PFSK-1 (cell line): ENCODE measurements around the gene CXCR4.

Experiments used
- FOXP2 ChIP-seq: optimal IDR thresholded peaks from 2 replicates; pipeline ENCODE3; 2011; ENCODE audit warnings: borderline replicate concordance, control low read depth, inconsistent platforms; ENCODE audit not compliant: insufficient read depth; ENCODE audit errors: extremely low read length, extremely low read depth
- POLR2AphosphoS5 ChIP-seq: IDR thresholded peaks from 2 replicates; pipeline ENCODE4 v1.6.1; 2012; ENCODE audit warnings: low read depth, mild to moderate bottlenecking, control low read depth, low read length, moderate library complexity
- SIN3A ChIP-seq: IDR thresholded peaks from 2 replicates; pipeline ENCODE4 v1.6.1; 2012; ENCODE audit warnings: mild to moderate bottlenecking, low read length, moderate library complexity, borderline replicate concordance; ENCODE audit not compliant: insufficient read depth
- TAF1 ChIP-seq: IDR thresholded peaks from 2 replicates; pipeline ENCODE4 v1.6.1; 2012; ENCODE audit warnings: low read length, control low read depth, borderline replicate concordance; ENCODE audit not compliant: insufficient read depth
- TF ChIP-seq, protein P1 (sequence below), 2 experiments: IDR thresholded peaks; 2 replicates each; pipeline versions ENCODE4 v1.6.1 to v1.8.0; 2011 to 2012; ENCODE audit warnings: low read depth in 2 of 2, low read length in 2 of 2, control low read depth in 1 of 2, inconsistent platforms in 1 of 2, mild to moderate bottlenecking in 1 of 2, moderate library complexity in 1 of 2; ENCODE audit not compliant: insufficient read depth in 1 of 2

Gene CXCR4

DNA sequence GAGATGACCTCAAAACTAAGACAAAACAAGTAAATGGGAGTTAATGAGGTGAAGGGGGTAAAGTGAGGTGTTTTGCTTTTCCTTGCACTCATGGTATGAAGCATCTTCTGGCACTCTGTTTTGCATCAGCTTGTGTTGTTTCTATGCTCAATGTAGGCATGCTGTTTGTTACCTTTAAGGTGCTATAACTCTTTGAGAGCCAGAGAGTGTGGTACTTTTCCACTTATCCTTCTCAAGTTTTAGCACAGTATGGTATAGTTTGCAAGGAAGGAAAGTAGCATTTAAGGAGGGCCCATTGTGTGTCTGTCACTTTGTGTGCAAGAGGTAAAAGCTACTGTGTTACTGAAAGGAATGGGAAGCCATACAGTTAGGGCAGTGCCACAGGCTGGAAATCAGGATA, 17.5 kb upstream of the CXCR4 start:
- TF ChIP-seq TAF1 (no peak), POLR2AphosphoS5 (no peak), FOXP2 (no peak), SIN3A (no peak)
- TF ChIP-seq, protein P1, sequence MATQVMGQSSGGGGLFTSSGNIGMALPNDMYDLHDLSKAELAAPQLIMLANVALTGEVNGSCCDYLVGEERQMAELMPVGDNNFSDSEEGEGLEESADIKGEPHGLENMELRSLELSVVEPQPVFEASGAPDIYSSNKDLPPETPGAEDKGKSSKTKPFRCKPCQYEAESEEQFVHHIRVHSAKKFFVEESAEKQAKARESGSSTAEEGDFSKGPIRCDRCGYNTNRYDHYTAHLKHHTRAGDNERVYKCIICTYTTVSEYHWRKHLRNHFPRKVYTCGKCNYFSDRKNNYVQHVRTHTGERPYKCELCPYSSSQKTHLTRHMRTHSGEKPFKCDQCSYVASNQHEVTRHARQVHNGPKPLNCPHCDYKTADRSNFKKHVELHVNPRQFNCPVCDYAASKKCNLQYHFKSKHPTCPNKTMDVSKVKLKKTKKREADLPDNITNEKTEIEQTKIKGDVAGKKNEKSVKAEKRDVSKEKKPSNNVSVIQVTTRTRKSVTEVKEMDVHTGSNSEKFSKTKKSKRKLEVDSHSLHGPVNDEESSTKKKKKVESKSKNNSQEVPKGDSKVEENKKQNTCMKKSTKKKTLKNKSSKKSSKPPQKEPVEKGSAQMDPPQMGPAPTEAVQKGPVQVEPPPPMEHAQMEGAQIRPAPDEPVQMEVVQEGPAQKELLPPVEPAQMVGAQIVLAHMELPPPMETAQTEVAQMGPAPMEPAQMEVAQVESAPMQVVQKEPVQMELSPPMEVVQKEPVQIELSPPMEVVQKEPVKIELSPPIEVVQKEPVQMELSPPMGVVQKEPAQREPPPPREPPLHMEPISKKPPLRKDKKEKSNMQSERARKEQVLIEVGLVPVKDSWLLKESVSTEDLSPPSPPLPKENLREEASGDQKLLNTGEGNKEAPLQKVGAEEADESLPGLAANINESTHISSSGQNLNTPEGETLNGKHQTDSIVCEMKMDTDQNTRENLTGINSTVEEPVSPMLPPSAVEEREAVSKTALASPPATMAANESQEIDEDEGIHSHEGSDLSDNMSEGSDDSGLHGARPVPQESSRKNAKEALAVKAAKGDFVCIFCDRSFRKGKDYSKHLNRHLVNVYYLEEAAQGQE (IDR thresholded peaks at IDR 0.05; ENCODE audit: insufficient read depth in 1 of 2, low read depth in 2 of 2, low read length in 2 of 2): no peak

DNA sequence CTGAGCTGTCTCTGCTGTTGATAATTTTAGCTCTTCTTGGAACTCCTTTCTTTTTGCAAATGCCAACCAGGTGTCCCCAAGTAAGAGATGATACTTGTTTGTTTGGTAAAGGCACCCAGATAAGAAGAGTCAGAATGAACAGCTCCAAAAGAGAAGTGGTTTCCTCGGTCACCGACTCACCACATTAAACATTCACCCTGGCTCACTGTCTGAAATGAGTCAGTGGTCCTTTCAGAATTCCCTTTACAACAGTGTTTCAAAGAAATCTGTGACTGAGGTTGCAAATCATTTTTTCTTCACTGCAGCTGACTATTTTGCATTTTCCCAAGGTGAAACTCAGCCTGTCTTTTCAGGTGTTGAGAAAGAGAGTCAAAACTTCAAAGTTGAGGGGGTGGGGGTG, 16.2 kb upstream of the CXCR4 start:
- TF ChIP-seq TAF1 (no peak), FOXP2 (no peak), SIN3A (no peak), POLR2AphosphoS5 (no peak)
- TF ChIP-seq, protein P1 (IDR thresholded peaks at IDR 0.05; ENCODE audit: insufficient read depth in 1 of 2, low read depth in 2 of 2, low read length in 2 of 2): no peak

DNA sequence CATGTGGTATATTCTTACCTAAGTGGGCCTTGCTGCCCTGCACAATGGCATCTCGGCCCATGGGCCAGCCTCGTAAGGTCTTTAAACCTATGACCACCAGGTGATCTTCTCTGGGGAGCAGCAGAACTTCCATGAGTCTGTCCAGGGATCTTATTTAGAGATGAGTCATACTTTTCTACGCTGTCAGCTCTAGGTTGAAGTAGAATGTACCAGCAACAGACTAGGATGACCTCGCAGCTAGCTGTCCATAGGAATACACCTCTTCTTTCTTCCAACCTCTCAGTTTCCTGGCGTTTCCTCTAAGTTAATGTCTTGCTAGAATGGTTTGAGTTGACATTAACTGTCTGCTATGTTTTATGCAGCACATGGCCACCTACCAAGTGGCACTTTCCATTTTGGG, 15.6 kb upstream of the CXCR4 start:
- TF ChIP-seq, protein P1 (IDR thresholded peaks at IDR 0.05; ENCODE audit: insufficient read depth in 1 of 2, low read depth in 2 of 2, low read length in 2 of 2): no peak
- TF ChIP-seq TAF1 (no peak), POLR2AphosphoS5 (no peak), FOXP2 (no peak)

DNA sequence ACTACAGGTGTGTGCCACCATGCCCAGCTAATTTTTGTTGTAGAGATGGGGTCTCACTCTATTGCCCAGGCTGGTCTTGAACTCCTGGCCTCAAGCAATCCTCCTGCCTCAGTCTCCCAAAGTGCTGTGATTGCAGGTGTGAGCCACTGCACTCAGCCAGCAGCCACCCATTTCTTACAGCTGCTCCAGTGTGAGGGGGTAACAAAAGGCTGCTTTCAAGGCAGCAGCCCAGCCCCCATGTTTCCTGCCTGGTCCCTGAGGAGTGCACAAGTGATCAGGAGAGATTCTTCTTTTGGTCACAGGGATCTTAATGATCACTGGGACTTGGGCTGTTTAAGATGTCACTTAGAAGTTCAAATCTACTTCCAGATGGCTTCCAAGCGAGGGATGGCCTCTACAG, 15.2 kb upstream of the CXCR4 start:
- TF ChIP-seq, protein P1 (IDR thresholded peaks at IDR 0.05; ENCODE audit: insufficient read depth in 1 of 2, low read depth in 2 of 2, low read length in 2 of 2): no peak
- TF ChIP-seq FOXP2 (no peak), POLR2AphosphoS5 (no peak), TAF1 (no peak), SIN3A (no peak)

DNA sequence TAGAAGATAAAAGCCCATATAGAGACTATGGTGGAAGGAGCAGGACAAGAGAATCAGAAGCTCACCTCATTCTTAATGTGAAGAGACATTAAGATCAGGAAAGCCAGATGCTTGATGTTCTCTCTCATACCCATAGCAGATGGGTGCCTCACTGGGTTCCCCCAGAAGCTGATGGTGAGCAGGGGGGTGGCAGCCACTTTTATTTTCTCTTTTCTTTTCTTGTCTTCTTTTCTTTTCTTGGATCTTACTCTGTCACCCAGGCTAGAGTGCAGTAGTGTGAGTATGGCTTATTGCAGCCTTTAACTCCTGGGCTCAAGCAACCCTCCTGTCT, 14.8 kb upstream of the CXCR4 start:
- TF ChIP-seq SIN3A (no peak), POLR2AphosphoS5 (no peak), FOXP2 (no peak), TAF1 (no peak)
- TF ChIP-seq, protein P1 (IDR thresholded peaks at IDR 0.05; ENCODE audit: insufficient read depth in 1 of 2, low read depth in 2 of 2, low read length in 2 of 2): no peak
